ENCODE measurements around the gene PSG7.
A peak's percentile ranks its signal among the peaks of the same experiment; 100 is the strongest.
"Not testable (repeated sequence)": the region's sequence is repeated elsewhere in the genome, so short reads cannot be mapped to it uniquely, and the experiment has no call there.

Gene PSG7

DNA sequence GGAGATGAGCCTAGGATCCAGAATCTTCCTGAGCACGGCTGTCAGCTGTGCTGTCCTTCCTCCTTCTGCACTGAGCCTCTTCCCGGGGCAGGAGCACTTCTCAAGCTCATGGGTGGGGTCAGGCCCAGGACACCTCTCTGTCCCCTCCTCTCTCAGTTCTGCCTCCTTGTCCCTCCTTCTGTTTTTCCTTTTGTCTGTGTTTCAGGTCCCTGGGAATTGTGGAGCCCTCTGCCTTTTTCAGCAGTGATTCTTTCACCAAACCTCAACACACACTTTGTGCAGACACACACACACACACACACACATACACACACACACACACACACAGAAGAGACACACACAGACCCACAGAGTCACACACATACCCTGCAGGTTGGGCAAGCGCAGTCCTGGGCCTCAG is at the start of gene PSG7:
Gene PSG7, minus strand, starts transcription at position 101 of the 400 bp plus-strand sequence. CDS start 131 bp downstream, outside the sequence.
- DNase-seq, result not testable (repeated sequence)

DNA sequence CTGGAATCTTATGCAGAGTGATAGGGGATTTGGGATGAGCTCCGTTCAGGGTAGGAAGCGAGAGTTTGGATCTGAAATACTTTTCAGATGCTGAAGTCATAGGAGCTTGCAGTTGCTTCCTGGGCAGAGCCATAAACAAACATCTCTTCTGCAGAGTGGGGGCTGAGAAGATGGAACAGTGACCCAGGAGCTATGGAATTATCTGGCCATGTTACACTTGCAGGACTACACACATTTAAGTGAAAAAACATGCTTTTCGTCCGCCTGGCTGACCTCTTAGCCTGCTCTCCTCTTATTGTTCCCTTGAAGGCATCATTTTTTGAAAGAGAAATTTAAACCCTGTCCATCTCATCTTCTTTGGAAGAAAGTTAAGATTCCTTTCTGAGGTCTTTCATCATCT is 48.6 kb upstream of the PSG7 start:
- DNase-seq, result no peak

DNA sequence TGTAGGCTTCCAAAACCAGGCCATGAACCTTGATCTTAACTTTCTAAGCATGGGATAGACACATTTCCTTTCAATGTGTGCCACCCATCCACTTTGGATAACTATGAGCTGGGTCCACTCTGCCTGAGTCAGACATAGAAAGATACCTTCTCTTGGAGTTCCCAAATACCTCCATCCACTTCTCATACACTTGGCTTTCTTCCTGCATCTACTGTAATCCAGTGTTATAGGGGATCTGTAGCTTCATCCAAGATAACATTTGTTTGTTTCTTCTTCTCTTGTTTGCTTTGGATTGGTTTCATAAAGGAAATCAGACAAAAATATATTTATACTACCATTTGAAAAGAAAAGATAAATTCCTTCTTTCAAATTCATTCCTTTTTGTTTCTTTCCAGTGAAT is 45.1 kb upstream of the PSG7 start:
- not testable (repeated sequence) for DNase-seq

DNA sequence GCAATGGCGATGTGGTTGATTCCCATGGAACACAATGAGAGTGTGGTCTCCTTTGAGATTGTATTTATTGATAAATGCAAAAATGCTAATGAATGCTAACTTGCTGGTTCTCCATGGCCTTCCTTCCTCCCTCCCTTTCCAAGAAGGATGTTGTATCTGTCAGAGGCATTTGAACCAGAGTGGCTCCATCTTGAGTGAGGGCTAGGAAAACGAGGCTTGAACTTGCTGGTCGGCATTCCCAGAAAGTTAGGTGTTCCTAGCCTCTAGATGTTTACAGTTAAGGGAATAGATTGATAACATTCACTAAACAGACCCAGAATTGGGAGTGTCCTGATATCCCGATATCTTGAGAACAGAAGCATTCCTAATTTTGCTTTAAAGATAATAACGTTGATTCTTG is 34.4 kb upstream of the PSG7 start:
- not testable (repeated sequence) for DNase-seq

DNA sequence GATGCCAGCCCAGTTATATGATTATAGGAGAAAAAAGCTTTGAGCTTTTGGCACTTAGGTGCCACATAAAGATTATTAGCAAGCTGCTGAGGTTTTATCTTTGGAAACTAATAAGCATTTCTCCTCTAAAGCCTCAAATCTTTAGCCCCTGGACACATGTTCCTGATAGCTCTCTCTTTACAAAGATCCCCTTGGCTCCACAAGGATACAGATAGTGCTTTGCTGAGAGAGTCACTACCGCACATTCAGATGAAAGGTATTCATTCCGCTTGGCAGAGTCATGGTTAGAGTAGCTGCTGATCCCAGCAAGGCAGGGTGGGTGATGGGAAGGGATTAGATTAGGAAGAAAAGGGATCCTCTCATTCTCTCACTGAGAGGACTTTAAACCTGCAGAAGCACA is 28.2 kb upstream of the PSG7 start:
- no peak for DNase-seq

DNA sequence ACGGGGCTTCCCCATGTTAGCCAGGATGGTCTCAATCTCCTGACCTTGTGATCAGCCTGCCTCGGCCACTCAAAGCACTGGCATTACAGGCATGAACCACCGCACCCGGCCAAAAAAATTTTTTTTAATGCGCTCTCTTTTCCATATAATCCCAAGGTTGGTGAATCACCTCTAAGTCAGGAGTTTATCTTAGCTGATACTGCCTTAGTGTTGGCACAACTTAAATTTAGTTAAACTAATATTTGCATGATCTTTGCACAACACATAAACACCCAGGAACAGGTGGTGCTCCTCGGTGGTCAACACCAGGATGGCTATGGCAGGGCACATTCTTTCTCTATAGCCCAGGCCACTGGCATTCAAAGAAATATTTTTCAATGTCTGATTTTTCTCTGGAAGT is 24.1 kb upstream of the PSG7 start:
- DNase-seq, result no peak

DNA sequence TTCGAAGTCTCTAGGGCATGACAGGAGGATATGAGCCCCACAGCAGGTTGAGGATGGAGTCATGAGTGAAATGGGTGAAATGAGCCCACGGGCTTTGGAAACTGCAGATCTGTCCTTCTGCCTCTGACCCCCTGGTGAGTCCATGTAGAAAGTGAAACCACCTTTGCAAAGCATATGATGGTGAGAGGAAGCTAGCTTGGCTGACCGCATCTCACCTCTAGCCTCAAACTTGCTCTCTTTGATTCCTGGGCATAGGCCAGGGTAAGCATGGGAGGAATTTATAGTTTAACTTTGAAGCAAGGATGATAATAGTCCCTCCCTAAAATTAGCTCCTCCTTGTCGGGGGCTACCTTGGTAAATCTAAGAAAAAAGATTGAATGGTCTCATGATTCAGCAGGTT is 15.1 kb upstream of the PSG7 start:
- DNase-seq, result not testable (repeated sequence)

DNA sequence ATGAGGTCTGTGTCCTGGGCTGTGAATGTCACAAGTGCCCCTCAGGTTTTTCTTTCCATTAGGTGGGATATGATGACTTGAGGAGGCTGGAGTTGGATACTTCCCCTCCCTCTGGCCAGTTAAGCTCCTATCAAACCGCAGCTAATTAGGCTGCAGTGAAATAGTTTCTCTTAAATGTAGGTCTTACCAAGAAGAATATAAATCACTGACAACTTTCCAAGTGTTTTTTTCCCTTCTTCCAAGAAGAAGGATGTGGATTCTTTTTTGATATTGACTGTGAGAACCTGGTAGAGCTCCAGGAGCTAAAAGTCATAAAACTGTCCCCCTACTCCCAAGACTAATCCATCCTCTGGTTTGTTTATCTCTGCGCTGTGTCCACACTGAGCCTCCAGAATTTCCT is 14.5 kb upstream of the PSG7 start:
- DNase-seq, result not testable (repeated sequence)

DNA sequence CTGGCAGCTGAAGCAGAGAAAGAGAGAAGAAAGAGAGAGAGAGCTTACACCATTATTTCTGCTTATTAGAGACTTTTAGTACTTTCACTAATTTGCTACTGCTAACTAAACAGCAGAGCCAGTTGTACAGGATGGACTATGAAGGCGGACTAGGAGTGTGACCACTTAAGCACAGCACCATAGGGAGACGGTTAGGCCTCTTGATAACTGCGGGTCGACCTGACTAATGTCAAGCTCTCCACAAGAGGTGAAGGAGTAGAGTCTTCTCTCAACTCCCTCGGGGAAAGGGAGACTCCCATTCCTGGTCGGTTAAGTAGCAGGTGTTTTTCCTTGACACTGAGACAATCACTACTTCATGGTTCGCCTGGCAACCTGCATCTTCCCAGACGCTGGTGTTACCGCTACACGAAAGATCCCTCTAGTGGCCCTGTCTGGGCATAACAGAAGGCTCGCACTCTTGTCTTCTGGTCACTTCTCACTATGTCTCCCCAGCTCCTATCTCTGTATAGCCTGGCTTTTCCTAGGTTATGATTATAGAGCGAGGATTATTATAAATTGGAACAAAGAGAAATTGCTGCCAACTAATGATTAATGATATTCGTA is 5.3 kb upstream of the PSG7 start:
- DNase-seq, result peak; percentile 46

DNA sequence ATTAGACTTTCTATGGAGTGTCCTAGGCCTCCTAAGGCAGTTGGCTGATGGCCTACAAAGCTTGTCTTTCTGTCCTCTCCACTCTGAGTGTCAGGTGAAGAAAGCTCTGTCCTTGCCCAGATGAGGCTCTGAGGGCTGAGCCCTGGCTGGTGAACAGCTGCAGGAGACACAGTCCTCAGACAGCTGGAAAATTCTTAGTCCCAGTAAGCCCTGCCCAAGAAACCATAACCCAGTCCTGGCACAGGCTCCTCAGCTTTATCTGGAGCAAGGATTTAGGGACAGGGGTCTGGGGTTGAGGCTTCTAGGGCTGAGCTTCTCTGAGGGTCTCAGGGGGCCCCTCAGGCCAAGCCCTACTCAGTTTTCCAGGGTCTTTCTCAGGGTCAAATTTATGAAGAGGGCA is 2.3 kb downstream of the PSG7 start:
- not testable (repeated sequence) for DNase-seq

DNA sequence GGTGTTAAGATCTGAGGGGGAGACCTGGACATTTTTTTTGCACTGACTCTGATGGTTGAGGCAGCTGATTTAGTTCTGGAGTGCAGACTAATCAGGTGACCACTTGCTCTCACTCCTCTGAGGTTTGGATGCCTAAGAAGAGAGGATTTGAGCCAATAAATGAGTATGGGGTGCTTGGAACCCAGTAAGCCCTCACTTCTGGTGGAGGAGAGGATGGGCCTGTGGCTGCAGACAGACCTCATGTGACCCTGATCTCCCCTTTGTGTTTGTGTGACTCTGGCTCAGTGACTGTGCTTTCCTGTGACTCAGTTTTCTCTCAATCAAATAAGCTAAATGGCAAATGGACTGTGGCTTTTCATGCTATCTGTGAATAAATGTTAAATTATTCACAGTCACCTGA is 2.8 kb downstream of the PSG7 start:
- DNase-seq, result not testable (repeated sequence)

DNA sequence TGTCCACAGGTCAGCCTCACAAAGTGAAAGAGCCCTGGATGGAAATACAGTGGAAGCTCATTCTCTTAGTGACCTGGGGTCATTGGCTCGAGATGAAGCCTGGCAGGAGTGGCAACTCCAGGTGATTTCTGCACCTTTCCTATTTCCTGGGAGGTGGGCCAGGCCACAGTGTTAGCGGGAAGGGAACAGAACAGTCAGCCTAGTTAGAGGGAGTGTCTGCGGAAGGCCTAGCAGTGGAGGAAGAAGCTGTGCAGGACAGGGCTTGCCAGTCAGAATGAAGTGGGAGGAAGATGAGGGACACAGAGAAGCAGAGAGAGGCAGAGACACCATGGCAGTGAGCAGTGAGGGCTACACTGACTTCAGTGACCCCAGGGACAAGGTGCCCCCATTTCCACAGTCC is 3.6 kb downstream of the PSG7 start:
- not testable (repeated sequence) for DNase-seq

DNA sequence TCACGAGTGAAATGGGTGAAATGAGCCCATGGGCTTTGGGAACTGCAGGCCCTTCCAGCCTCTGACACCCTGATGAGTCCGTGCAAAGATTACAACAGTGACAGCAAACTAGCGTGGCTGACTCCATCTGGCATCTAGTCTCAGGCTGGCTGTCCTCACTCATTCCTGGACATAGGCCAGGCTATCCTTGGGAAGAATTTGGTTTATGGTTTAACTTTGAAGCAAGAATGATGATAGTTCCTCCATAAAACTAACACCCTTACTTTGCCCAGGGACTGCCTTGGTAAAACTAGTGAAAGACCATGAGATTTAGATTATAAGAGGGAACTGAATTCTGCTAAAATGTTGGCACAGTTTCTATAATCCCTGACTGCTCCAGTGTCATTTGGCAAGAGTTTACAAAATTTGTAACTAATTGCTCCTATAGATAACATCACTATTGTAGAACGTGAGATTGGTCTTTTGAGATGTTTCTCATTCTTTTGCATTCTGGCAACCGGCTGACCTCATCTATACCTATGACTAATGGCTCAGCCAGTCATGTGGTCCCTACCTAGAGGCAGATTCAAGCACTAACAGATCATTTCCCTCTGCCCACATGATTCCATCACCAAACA is 4.4 kb downstream of the PSG7 start:
- DNase-seq, result not testable (repeated sequence)

DNA sequence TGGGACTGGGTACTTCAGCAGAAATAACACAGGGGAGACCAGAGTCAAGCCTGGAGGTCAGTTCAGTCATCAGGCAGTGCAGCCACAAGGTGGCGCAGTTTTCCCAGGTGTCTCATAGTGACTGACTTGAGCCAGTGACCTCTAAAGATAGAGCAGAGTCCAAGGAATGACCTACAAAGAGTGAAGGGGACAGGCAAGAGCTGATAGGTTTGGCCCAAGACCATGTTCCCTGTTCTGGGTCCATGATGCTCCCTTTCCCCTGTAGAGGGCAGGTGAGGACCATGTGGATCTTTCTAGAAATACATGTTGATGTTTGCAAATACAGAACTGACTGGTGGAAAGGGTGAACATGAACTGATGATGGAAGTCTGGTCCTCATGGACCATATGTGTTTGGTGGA is 6.8 kb downstream of the PSG7 start:
- DNase-seq, result peak; percentile 18

DNA sequence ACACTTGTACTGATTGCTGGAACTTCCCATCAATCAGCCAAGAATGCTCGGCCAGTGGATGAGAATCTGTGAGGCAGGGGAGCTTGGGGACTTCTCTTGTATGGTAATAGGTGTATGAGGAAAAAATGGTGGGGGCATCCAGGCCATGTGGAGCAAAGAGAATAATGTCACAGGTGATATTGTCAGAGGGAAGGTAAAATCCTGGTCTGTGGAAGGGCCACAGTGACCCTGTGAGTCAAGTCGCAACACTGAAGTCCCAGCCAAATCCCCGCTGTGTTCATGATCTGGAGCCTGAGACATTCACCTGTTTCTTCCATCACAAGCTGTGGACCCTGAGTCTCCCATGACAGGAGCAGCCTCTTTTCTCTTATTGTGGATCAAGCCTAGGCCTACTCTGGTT is 8.1 kb downstream of the PSG7 start:
- no peak for DNase-seq

DNA sequence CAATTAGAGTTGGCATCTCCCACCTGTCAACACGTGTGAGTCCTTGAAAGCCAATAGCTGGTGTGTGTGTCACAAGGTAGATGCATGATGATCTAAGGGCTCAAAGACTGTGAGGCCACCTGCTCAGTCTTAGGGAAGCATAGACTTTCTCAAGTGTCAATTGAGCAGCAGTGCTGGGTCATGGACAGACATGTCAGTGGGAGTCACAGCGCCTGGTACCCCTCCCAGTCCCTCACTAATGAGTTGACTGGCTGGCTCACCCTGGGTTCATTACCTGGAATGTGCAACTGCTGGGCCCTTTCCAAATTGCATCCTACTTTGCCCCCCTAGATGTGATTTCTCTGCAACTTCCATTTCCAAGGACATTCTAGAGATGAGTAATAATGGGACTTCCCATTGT is 10.2 kb downstream of the PSG7 start:
- DNase-seq, result no peak

DNA sequence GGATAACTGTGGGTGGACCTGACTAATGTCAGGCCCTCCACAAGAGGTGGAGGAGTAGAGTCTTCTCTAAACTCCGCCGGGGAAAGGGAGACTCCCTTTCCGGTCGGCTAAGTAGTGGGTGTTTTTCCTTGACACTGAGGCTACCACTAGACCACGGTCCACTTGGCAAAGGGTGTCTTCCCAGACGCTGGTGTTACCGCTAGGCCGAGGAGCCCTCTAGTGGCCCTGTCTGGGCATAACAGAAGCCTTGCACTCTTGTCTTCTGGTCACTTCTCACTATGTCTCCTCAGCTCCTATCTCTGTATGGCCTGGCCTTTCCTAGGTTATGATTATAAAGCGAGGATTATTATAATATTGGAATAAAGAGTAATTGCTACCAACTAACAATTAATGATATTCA is 13.9 kb downstream of the PSG7 start:
- DNase-seq, result peak; percentile 69

DNA sequence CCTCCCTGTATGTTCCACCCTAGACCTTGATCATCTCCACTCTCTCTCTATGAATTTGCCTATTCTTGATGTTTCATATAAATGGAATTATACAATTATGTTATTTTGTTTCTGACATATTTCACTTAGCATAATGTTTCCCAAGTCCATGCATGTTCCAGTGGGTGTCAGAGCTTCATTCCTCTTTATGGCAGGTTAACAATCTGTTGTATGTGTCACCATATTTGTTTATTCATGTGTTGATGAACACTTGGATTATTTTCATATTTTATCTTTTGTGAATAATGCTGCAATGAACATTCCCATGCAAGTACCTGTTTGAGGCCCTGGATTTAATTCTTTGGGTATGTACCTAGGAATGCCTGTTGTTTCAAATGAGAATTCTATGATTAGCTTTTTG is 16.0 kb downstream of the PSG7 start:
- not testable (repeated sequence) for DNase-seq

DNA sequence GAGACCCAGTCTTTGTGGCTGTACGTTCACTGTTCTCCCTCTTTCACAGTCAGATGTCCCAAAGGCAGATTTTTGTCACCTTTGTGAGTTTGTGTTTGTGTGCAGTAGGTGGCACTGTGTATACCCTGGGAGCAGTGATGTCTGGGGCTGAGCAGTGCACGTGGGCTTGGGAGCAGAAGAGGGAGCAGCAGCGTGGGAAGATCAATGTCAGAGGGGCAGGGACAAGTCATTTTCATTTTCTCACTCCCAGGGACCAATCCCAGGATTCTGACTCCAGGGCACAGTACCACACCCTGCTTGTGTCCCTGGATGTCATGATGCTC is 17.3 kb downstream of the PSG7 start:
- DNase-seq, result no peak

DNA sequence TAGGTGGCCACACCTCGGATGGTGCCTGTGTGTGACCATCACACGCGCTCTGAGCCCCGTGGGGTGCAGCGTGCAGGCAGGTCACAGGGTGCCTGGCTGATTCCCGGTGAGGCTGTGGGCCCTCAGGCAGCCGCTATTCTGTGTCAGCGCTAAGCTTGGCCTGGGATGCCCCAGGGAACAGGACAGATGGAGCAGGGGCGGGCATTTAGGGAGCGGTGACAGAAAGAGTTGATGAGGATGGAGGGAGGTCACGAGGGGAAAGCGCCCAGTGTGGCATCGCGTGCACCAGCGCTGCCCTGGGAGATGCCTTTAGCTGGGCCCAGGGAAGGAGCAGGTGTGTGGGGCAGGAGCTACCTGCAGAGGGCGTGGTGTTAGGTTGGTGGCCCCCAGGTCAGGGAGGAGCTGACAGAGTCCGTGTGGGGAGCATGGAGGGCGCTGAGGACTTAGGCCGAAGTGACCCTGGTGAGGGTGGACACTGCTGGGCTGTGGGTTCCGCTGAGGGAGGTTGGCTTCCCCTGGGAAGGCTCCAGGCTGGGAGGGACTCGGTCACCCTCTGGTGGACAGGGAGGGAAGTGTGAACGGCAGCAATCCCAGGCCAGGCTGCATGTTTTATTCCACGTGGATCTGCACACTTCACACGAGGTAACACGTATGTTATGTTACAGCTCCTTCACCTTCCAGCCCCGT is 17.8 kb downstream of the PSG7 start:
- DNase-seq, result not testable (repeated sequence)

DNA sequence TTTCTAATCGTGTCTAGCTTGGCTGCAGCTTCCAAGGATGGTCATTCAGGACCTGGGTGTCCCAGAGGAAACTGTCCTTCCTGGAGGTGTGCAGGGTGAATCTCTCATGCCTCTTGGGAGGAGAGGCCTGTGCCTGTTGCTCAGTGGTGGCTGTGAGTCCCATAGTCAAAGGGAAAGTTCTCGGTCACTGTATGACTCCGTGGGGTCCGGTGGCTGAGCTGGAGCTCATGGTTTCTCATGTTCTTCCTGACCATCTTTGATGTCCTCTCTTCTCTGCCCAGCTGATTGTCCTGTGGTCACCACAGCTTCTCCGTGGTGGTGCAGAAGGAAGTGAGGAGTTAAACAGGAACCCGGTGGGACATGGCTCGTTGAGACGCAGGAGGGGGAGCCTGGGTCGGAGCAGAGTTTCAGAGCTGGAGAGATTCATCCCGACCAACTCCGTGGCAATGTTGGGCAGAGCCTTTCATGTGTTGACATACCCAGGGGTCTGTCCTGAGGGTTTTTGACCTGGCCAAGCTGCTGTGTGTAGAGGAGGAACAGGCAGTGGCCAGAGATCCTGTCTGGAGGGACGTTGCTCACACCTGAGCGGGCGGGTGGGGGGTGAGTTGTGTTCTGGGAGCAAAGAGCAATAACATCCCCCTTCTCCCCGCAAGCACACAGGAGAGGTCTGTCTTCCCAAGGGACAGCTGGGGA is 18.5 kb downstream of the PSG7 start:
- DNase-seq, result not testable (repeated sequence)

DNA sequence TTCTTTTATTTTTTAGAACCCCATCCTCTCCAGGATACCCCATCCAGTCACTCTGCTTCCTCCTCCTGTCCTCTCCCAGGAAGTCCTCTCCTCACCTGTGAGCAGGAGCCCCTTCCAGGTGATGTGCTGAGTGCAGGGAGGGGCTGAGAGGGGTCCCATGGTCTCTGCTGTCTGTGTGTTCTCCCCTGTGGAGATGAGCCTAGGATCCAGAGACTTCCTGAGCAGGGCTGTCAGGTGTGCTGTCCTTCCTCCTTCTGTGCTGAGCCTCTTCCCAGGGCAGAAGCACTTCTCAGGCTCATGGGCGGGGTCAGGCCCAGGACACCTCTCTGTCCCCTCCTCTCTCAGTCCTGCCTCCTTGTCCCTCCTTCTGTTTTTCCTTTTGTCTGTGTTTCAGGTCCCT is 19.4 kb downstream of the PSG7 start, which contains the start of gene PSG6:
Gene PSG6, minus strand, starts transcription at position 261 of the 400 bp plus-strand sequence. Its CDS starts 102 bp downstream, at position 159.
- not testable (repeated sequence) for DNase-seq

DNA sequence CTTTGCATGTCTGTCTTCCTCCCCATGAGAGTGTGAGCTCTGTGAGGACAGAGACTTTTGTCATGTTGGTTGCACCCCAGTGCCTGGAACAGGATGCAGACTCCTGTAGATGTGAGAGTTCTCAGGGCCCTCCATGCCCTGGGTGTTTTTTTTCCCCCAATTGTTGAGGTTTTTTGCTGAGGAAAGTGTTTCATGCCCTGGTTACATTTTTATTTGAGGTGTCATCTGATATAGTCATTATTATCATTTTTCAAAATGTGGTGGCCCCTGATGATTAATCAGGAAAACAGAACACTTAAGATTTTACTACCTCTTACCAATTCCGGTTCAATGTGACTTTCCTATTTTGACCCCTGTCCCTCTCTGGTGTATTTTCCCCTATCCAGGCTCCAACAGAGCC is 20.1 kb downstream of the PSG7 start:
- not testable (repeated sequence) for DNase-seq

DNA sequence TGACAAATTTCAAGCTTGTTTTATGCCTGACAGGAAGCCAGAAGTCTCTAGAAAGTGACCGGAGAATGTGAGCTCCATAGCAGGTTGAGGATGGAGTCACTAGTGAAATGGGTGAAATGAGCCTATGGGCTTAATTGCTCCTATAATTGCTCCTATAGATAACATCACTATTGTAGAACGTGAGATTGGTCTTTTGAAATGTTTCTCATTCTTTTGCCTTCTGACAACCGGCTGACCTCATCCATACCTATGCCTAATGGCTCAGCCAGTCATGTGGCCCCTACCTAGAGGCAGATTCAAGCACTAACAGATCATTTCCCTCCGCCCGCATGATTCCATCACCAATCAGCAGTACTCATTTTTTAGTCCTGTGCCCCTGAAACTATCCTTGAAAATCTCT is 23.5 kb downstream of the PSG7 start:
- DNase-seq, result not testable (repeated sequence)
